Suppressor macrophage (primary cell): ENCODE results near the gene ERV3-1.
"Not testable (repeated sequence)": the region's sequence is repeated elsewhere in the genome, so short reads cannot be mapped to it uniquely, and the experiment has no call there.

ENCODE experiments used
- DNase-seq, 4 experiments: peaks; one replicate each; pipeline ENCODE4 v3.0.0-alpha.2; 2020 to 2022

The ERV3-1 gene

DNA sequence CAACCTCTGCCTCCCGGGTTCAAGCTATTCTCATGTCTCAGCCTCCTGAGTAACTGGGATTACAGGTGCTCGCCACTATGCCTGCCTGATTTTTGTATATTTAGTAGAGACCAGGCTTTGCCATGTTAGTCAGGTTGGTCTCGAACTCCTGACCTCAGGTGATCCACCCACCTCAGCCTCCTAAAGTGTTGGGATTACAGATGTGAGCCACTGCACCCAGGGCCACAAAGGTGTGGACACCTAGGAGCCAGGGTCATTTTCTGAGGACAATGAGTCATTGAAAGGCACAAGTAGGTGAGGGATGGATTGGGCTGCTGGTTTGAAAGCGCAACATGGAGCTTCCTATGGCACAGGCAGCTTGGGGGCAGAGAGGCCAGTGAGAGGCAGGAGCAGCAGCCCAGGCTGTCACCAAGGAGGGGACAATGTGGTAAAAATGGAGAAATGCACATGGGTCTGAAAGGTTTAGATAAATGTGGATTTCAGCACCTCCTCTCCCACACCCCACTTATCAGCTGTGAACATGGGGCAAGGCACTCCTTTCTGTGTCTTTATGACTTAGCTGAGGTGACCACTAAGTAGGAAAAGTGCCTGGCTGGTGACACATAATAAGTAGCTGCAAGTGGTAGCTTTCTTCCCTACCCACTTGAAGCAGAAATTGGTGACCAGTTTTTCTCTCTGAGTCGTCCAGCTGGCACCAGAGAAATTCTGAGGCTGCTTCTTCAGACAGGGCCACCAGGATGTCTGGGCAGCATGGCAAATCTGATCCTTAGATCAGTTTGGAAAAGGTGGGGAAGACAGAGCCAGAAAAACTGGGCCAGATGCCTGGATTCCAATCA is 61.6 kb downstream of the ERV3-1 start:
- DNase-seq, result not testable (repeated sequence)
